ENCODE measurements around the gene MED15. TPM values are rescaled to one million over a fixed set of nuclear protein-coding genes. Genes with fewer than 3 reads are reported as not detected.

MED15 gene
- total RNA-seq, 1 donor from 2014 or later = 77.8 TPM

DNA sequence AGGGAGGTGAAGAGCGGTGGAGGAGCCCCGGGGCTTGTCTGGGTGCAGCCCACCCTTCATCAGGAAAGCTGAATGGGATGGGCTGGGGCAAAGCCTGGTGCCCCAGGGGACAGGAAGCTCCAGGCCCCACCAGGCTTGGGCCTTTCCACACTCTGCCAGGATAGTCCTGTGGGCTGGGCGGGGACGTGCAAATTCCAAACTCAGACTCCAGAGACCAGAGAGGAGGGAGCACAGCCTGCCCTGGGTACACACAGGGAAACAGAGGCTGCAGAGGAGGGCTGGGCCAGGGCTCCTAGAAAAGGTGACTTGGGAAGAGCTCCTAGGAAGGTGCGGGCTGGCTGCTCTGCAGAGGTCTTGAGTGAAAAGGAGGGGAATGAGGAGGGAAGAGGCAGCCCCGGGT is 124.7 kb downstream of the MED15 start:
- TF ChIP-seq, protein P1, sequence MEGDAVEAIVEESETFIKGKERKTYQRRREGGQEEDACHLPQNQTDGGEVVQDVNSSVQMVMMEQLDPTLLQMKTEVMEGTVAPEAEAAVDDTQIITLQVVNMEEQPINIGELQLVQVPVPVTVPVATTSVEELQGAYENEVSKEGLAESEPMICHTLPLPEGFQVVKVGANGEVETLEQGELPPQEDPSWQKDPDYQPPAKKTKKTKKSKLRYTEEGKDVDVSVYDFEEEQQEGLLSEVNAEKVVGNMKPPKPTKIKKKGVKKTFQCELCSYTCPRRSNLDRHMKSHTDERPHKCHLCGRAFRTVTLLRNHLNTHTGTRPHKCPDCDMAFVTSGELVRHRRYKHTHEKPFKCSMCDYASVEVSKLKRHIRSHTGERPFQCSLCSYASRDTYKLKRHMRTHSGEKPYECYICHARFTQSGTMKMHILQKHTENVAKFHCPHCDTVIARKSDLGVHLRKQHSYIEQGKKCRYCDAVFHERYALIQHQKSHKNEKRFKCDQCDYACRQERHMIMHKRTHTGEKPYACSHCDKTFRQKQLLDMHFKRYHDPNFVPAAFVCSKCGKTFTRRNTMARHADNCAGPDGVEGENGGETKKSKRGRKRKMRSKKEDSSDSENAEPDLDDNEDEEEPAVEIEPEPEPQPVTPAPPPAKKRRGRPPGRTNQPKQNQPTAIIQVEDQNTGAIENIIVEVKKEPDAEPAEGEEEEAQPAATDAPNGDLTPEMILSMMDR (IDR thresholded peaks at IDR 0.05; ENCODE audit: unreplicated experiment) = no peak
- peaks cover 12% of the 10 kb centered on the region for H3K27me3 Mint-ChIP-seq
- no peaks in the 10 kb centered on the region for H3K9me3 Mint-ChIP-seq (ENCODE audit: low read depth)
- no peak overlapping the region for H3K4me3 Mint-ChIP-seq (ENCODE audit: low read depth)
- no peaks in the 10 kb centered on the region for H3K36me3 Mint-ChIP-seq (ENCODE audit: insufficient read depth)
- DNase-seq (ENCODE audit: low spot score, unreplicated experiment) = no peak
- peaks cover 1% of the 10 kb centered on the region for H3K4me1 Mint-ChIP-seq (ENCODE audit: low read depth)
- peak overlapping the region; percentile 62 for H3K27ac Mint-ChIP-seq

- Mint-ChIP-seq H3K27me3 (peaks cover 14% of the 10 kb centered on the region), H3K36me3 (ENCODE audit: insufficient read depth) (no peaks in the 10 kb centered on the region), H3K27ac (no peak overlapping the region), H3K9me3 (ENCODE audit: low read depth) (no peaks in the 10 kb centered on the region), H3K4me3 (ENCODE audit: low read depth) (no peak overlapping the region), H3K4me1 (ENCODE audit: low read depth) (peaks cover 1% of the 10 kb centered on the region)
- TF ChIP-seq, protein P1 (IDR thresholded peaks at IDR 0.05; ENCODE audit: unreplicated experiment) = no peak
- DNase-seq (ENCODE audit: low spot score, unreplicated experiment) = no peak
These were observed 125.1 kb downstream of the MED15 start for GRCh38 chr22:20632518-20632917.

DNA sequence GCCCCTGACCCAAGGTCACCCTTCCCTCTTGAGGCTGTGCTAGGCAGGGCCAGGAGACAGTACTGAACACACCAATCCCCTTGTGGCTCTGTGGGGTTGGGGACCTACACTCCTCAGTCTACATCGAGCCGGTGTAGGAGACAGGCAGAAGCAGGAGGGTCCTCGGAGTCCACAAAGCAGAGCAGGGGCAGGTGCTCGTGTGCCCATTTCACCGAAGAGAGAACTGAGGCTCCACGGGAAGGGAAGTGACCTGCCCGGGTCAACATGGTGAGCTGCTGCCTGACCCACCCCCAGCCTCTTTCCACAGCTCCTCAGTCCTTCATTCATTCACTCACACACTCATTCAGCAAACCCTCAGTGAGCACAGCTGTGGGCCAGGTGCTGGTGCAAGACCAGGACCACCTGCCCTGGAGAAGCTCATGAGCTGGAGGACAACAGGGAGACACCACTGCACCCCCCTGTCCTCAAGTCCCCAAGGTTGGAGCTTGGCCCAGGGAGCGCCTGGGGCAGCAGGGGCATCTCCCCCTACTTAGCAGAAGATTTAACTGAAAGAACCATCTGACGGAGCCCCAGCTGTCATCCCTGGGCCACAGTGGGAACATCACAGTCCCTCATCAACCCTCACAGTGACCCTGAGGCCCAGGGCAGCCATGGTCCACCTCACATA is 127.3 kb downstream of the MED15 start:
- Mint-ChIP-seq H3K27ac (no peak overlapping the region), H3K36me3 (ENCODE audit: insufficient read depth) (no peaks in the 10 kb centered on the region), H3K27me3 (peaks cover 17% of the 10 kb centered on the region), H3K9me3 (ENCODE audit: low read depth) (peaks cover under 1% of the 10 kb centered on the region), H3K4me3 (ENCODE audit: low read depth) (no peak overlapping the region), H3K4me1 (ENCODE audit: low read depth) (peaks cover 4% of the 10 kb centered on the region)
- DNase-seq (ENCODE audit: low spot score, unreplicated experiment) = no peak
- TF ChIP-seq, protein P1 (IDR thresholded peaks at IDR 0.05; ENCODE audit: unreplicated experiment) = no peak

DNA sequence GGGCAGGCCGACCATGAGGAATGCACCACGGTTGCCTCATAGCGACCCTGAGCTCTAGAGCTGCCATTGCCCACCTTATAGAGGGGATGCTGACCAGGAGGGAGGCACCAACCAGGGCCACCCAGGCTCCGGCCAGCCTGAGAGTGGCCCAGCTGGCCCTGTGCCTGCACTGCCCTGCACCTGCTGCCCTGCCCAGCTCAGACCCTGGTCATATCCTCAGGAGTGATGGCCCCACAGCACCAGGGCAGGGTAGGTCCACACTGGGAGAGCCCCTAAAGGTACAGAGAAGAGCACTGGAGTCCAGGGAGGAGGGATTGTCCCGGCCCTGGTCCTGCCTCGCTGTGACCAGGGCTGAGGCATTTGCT is 127.8 kb downstream of the MED15 start:
- Mint-ChIP-seq H3K4me1 (ENCODE audit: low read depth) (peaks cover 4% of the 10 kb centered on the region), H3K36me3 (ENCODE audit: insufficient read depth) (no peaks in the 10 kb centered on the region), H3K4me3 (ENCODE audit: low read depth) (no peak overlapping the region), H3K9me3 (ENCODE audit: low read depth) (peaks cover 3% of the 10 kb centered on the region), H3K27ac (no peak overlapping the region), H3K27me3 (peaks cover 16% of the 10 kb centered on the region)
- TF ChIP-seq, protein P1 (IDR thresholded peaks at IDR 0.05; ENCODE audit: unreplicated experiment) = no peak
- no peak for DNase-seq (ENCODE audit: low spot score, unreplicated experiment)

DNA sequence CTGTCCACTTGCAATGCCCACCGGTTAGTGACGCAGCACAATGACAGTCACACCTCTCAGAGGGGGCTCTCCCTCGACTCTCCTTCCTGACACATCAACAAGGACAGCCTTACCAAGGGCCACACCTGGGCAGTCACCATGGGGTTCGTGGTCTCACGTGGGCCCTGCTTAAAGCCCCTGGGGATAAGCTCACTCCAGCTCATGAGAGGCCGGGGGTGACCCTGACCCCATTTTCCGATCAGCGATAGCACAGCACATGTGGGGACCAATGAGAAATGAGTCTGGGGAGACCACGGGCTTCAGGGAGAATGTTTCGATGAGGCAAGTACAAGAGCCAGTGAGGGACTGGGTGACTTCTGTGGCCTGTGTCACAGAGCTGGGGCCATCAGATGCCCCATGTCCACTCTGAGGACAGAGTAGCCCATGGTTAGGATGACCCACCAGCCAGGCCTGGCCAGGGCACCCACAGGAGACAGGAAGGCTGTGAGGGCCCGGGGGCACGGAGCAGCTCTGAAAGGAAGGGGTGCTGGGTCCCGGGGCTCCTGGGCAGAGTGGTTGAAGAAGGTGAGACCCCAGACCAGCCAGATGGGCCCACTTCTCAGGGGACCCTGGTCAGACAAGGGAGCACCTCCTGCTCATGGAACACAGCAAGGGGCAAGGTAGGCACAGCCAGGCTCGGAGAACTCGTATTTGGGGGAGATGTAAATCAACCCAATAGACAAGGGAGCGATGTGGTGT is 128.8 kb downstream of the MED15 start:
- Mint-ChIP-seq H3K36me3 (ENCODE audit: insufficient read depth) (no peaks in the 10 kb centered on the region), H3K4me3 (ENCODE audit: low read depth) (no peak overlapping the region), H3K9me3 (ENCODE audit: low read depth) (peaks cover 3% of the 10 kb centered on the region), H3K4me1 (ENCODE audit: low read depth) (peaks cover 4% of the 10 kb centered on the region), H3K27ac (no peak overlapping the region), H3K27me3 (peaks cover 14% of the 10 kb centered on the region)
- no peak for DNase-seq (ENCODE audit: low spot score, unreplicated experiment)
- TF ChIP-seq, protein P1 (IDR thresholded peaks at IDR 0.05; ENCODE audit: unreplicated experiment) = no peak

Data from progenitor cell of endocrine pancreas (in vitro differentiated cells).